Body of pancreas (tissue), 4 donors: Measurements from ENCODE around the gene PACS2. TPM values are rescaled to one million over a fixed set of nuclear protein-coding genes. Genes with fewer than 3 reads are reported as not detected.

ENCODE experiments used
- ATAC-seq: fragments of 150-250 bp; one replicate; pipeline ENCODE4 v1.9.1; 2016
- DNase-seq, 4 donors: peaks; one replicate each; pipeline ENCODE4 v3.0.0-alpha.2; 2019
- H3K27ac ChIP-seq, 4 donors: fragments of 200-600 bp; sonication (generic); 1 replicate in 3 of 4; 2 replicates in 1 of 4; pipeline versions ENCODE4 v1.5.1 to v1.6.1; 2016 to 2019; ENCODE audit warnings: mild to moderate bottlenecking in 1 of 4, mixed read lengths in 1 of 4, moderate library complexity in 1 of 4
- H3K27me3 ChIP-seq, 2 donors: fragments of 200-600 bp; sonication (generic); one replicate each; pipeline ENCODE4 v1.6.0; 2016; ENCODE audit warnings: mild to moderate bottlenecking in 1 of 2
- H3K36me3 ChIP-seq, 2 donors: fragments of 200-600 bp; sonication (generic); replicated peaks in 1 of 2; 2 replicates each; pipeline ENCODE4 v1.5.1; 2016; ENCODE audit warnings: low read depth in 2 of 2; ENCODE audit not compliant: insufficient read depth in 1 of 2
- H3K4me1 ChIP-seq: fragments of 200-600 bp; sonication (generic); one replicate; pipeline ENCODE4 v1.6.0; 2016
- H3K4me3 ChIP-seq, 2 donors: fragments of 200-600 bp; sonication (generic); 1 replicate in 1 of 2; 2 replicates in 1 of 2; pipeline ENCODE4 v1.5.1; 2016 to 2019
- H3K9me3 ChIP-seq, 3 donors: fragments of 200-600 bp; sonication (generic); 1 replicate in 2 of 3; 2 replicates in 1 of 3; pipeline ENCODE4 v1.5.1; 2016
- POLR2A ChIP-seq, 3 donors: fragments of 450-650 bp; IDR thresholded peaks; one replicate each; pipeline ENCODE4 v1.6.1; 2016; ENCODE audit warnings: antibody characterized with exemption in 3 of 3, mild to moderate bottlenecking in 2 of 3
- WGBS, 2 donors: methylation state at CpG; one replicate each; pipeline ENCODE4 v1.1.5; 2017; 5-methylcytosine and 5-hydroxymethylcytosine counted together
- intact Hi-C: fragments of 100-400 bp; cut with DNase I; formaldehyde crosslinking; loops from one replicate; pipeline ENCODE4 v1.15.1; 2023
- total RNA-seq, 2 donors: library from RNA; depleted of rRNA; stranded (reverse); fragments of >200 nt; gene quantifications; one replicate each; pipeline ENCODE4 v1.1.0, GENCODE V29; 2016
- TF ChIP-seq, protein P1 (sequence below), 7 experiments: fragments of 450-650 bp in 4 of 7; fragments of 200-600 bp in 3 of 7; sonication (generic) in 3 of 7; IDR thresholded peaks; one replicate each; pipeline ENCODE4 v1.5.1; 2016 to 2019; ENCODE audit warnings: antibody characterized with exemption in 7 of 7

PACS2 gene
- total RNA-seq, 2 donors from 2014 or later: 56.6 to 102 TPM

DNA sequence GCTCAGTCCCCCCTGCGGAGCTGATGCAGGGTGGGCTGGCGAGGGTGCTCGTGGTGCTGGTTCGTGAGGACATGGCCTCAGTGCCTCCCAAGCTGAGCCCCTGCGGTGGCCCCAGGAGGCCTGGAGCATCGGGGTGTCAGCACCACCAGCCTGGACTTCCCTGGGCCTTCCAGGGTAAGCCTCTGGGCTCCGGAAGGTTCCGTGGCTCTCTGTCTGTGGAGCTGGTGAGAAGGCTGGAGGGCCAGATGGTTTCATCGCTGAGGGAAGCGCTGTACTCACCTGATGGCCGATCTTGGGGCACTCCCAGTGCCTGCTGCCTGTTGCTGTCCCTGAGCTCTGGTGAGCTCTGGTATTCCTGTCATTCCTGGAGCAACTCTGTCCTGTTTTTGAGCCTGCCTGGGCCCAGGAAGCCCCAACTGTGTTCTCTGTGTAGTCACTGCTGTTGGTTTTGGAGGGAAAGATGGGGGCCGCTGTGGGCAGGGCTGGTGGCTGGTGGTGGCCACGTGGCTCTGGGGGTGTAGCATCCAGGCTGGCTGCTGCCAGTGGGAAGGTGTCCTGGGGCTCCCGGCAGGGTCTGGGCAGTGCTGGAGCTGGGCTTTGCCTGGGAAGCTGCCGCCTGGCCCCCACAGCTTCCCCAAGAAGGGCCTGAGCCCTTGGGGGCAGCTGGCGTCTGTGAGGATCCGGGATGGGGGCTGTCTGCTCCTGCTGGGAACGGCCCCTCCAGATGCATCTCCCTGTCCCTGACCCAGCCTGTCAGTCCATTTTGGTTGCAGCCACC lies 123.4 kb downstream of the PACS2 start:
- Histone ChIP-seq H3K27ac (no peak overlapping the region), H3K4me1 (no peaks in the 10 kb centered on the region), H3K9me3 (no peaks in the 10 kb centered on the region), H3K36me3 (no peaks in the 10 kb centered on the region), H3K4me3 (no peak overlapping the region), H3K27me3 (no peaks in the 10 kb centered on the region)
- no peak for DNase-seq
- 94 to 100% methylated on average over 2 to 17 of the region's 18 CpGs for WGBS, 2 donors
- intact Hi-C loops: no loop called here
- ATAC-seq: no peak
- TF ChIP-seq POLR2A (IDR thresholded peaks at IDR 0.05): no peak

DNA sequence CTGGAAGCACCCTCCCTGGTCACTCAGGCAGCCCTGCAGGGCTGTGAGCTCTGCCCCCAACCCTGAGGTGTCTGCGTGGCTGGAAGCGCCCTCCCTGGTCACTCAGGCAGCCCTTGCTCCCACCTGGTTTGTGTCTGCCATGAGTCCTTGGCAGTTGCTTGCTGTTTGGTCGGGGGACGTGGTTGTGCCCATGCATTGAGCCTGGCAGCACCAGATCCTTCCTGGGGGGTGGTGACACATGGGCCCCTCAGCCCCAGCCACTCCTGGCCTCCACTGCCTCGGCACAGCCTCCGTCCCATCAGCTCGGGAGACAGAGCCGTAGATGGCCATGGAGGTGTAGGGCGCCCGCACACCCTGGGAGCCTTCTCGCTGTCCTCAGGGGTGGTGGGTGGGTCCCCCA lies 124.6 kb downstream of the PACS2 start:
- intact Hi-C loops: no loop called here

DNA sequence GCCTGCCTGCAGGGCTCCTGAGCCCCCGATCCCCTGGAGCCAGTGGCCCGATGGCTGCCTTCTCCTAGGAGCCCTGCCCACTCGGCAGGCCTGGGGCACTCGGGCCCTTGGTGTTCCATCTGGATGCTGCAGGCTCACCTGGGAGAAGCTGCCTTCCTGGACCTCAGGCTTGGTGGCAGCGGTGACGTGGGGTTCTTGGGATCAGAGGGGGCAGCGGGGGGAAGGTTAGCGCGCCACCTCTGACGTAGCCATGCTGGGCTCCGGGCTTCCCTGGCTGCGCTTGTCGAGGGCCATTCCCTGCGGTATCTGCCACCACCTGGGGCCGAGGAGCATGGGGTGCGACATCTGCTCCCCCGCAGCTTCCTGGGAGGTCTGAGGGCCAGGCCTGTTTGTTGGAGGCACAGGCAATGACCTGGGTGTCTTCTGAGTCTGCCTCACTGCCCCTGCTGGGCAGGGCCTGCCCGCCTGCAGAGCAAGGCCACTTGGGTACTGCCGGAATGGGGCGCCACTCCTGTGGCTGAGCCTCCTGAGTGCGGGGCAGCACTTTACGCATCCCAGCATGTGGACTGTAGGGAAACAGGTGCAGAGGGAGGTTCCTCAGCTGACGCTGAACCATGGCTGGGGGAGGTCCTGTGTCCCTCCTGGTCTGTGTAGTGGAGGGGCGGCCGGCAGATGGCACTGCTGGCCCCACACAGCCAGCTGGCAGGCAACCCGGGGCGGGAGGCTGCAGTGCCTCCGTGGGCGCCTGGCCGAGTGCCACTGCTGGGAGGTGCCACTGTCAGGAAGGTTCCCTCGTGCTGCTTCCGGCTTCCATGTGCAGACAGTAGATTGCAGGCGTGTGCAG lies 125.4 kb downstream of the PACS2 start:
- ATAC-seq: no peak
- TF ChIP-seq, protein P1, sequence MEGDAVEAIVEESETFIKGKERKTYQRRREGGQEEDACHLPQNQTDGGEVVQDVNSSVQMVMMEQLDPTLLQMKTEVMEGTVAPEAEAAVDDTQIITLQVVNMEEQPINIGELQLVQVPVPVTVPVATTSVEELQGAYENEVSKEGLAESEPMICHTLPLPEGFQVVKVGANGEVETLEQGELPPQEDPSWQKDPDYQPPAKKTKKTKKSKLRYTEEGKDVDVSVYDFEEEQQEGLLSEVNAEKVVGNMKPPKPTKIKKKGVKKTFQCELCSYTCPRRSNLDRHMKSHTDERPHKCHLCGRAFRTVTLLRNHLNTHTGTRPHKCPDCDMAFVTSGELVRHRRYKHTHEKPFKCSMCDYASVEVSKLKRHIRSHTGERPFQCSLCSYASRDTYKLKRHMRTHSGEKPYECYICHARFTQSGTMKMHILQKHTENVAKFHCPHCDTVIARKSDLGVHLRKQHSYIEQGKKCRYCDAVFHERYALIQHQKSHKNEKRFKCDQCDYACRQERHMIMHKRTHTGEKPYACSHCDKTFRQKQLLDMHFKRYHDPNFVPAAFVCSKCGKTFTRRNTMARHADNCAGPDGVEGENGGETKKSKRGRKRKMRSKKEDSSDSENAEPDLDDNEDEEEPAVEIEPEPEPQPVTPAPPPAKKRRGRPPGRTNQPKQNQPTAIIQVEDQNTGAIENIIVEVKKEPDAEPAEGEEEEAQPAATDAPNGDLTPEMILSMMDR (IDR thresholded peaks at IDR 0.05): no peak
- TF ChIP-seq POLR2A (IDR thresholded peaks at IDR 0.05): no peak
- no peak overlapping the region for H3K27ac ChIP-seq
- no peak for DNase-seq
- H3K36me3 ChIP-seq: no peaks in the 10 kb centered on the region
- no peaks in the 10 kb centered on the region for H3K27me3 ChIP-seq
- intact Hi-C loops: no loop called here
- no peaks in the 10 kb centered on the region for H3K9me3 ChIP-seq
- 90 to 93% methylated on average over 11 to 28 of the region's 33 CpGs for WGBS, 2 donors
- H3K4me1 ChIP-seq: no peaks in the 10 kb centered on the region
- H3K4me3 ChIP-seq: no peak overlapping the region

More for the DNA sequence above, 124.6 kb downstream of the PACS2 start:
- H3K4me3 ChIP-seq: no peak overlapping the region
- no peak for TF ChIP-seq POLR2A (IDR thresholded peaks at IDR 0.05)
- DNase-seq: no peak
- 89 to 97% methylated on average over 5 to 9 of the region's 11 CpGs for WGBS, 2 donors
- H3K36me3 ChIP-seq: no peaks in the 10 kb centered on the region
- no peaks in the 10 kb centered on the region for H3K27me3 ChIP-seq
- no peaks in the 10 kb centered on the region for H3K9me3 ChIP-seq
- H3K4me1 ChIP-seq: no peaks in the 10 kb centered on the region
- no peak overlapping the region for H3K27ac ChIP-seq
- no peak for ATAC-seq

DNA sequence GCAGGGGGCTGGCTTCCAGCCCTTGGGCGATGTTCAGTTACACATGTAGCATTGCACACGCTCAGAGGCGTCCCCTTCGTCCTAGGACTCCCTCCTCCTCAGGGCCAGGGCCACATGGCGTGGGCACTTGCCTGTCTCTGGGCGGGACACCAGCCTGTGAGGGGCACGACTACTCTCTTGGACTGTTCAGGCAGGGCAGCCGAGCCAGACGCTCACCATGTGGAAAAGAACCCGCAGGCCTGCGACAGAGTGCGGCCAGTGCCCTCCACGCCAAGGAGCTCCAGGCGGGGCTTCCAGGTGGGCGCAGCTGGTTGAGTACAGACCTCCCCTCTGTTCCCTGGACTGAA lies 126.0 kb downstream of the PACS2 start:
- Histone ChIP-seq H3K27ac (no peak overlapping the region), H3K9me3 (no peaks in the 10 kb centered on the region), H3K4me3 (no peak overlapping the region), H3K27me3 (no peaks in the 10 kb centered on the region), H3K4me1 (no peaks in the 10 kb centered on the region), H3K36me3 (no peaks in the 10 kb centered on the region)
- no peak for ATAC-seq
- DNase-seq: no peak
- WGBS, 2 donors: 97 to 100% methylated on average over 6 to 14 of the region's 15 CpGs
- TF ChIP-seq, protein P1 (IDR thresholded peaks at IDR 0.05): no peak
- no peak for TF ChIP-seq POLR2A (IDR thresholded peaks at IDR 0.05)
- intact Hi-C loops: no loop called here

DNA sequence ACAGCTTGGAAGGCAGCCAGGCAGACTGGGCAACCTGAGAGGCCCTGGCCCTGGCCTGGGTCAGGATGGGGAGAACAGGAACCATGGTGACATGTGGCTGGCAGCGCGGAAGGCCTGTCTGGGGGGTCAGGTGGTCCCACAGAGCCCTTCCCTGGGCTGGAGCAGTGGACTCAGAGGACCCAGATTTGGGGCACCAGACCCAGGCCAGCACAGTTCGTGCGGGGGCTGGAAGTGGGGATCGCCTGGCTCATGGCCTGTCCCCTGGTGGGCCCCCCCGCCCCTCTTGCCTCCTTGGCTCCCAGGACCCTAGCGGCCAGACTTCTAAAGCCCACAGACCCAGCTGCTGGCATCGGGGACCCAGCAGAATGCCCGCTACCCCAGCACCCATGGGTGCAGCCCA lies 126.4 kb downstream of the PACS2 start:
- H3K36me3 ChIP-seq: no peaks in the 10 kb centered on the region
- H3K27me3 ChIP-seq: no peaks in the 10 kb centered on the region
- H3K9me3 ChIP-seq: no peaks in the 10 kb centered on the region
- no peaks in the 10 kb centered on the region for H3K4me1 ChIP-seq
- H3K4me3 ChIP-seq: no peak overlapping the region
- WGBS, 2 donors: 92 to 100% methylated on average over 6 of the region's 9 CpGs
- DNase-seq (no peak), ATAC-seq (no peak)
- no peak overlapping the region for H3K27ac ChIP-seq
- TF ChIP-seq POLR2A (IDR thresholded peaks at IDR 0.05): no peak
- TF ChIP-seq, protein P1 (IDR thresholded peaks at IDR 0.05): no peak
- intact Hi-C loops: no loop called here
